Esophagus squamous epithelium (tissue), 5 donors: Measurements from ENCODE around the gene GSG1L. TPM values are rescaled to one million over a fixed set of nuclear protein-coding genes. Genes with fewer than 3 reads are reported as not detected.

Experiments used
- DNase-seq: peaks from one replicate; lab custom pipeline; 2025; lab: John Stamatoyannopoulos, UW
- H3K27ac ChIP-seq, 4 donors: fragments of 200-600 bp; sonication (generic); one replicate each; pipeline ENCODE4 v1.5.1; 2016 to 2019; ENCODE audit warnings: mild to moderate bottlenecking in 1 of 4
- H3K27me3 ChIP-seq, 4 donors: fragments of 200-600 bp; sonication (generic); 1 replicate in 3 of 4; 2 replicates in 1 of 4; pipeline versions ENCODE4 v1.5.1 to v1.6.0; 2017 to 2021; ENCODE audit warnings: antibody characterized with exemption in 1 of 4
- H3K36me3 ChIP-seq, 3 donors: fragments of 200-600 bp; sonication (generic); one replicate each; pipeline ENCODE4 v1.5.1; 2016 to 2019
- H3K4me1 ChIP-seq, 3 donors: fragments of 200-600 bp; sonication (generic); one replicate each; pipeline ENCODE4 v1.5.1; 2017 to 2019
- H3K4me3 ChIP-seq, 4 donors: fragments of 200-600 bp; sonication (generic); 1 replicate in 3 of 4; 2 replicates in 1 of 4; pipeline ENCODE4 v1.5.1; 2016 to 2019; ENCODE audit warnings: mild to moderate bottlenecking in 2 of 4, moderate library complexity in 1 of 4
- H3K9me3 ChIP-seq, 3 donors: fragments of 200-600 bp; sonication (generic); one replicate each; pipeline ENCODE4 v1.5.1; 2016 to 2019
- POLR2A ChIP-seq, 4 donors: fragments of 450-650 bp; IDR thresholded peaks; one replicate each; pipeline ENCODE4 v1.6.1; 2017; ENCODE audit warnings: antibody characterized with exemption in 4 of 4, mild to moderate bottlenecking in 4 of 4, moderate library complexity in 3 of 4
- WGBS, 2 donors: methylation state at CpG; one replicate each; pipeline ENCODE4 v1.1.5; 2018; 5-methylcytosine and 5-hydroxymethylcytosine counted together
- intact Hi-C: fragments of 100-400 bp; cut with DNase I; formaldehyde crosslinking; loops from one replicate; pipeline ENCODE4 v1.15.0; 2022
- total RNA-seq, 4 donors: library from RNA; depleted of rRNA; stranded (reverse); fragments of >200 nt; gene quantifications; one replicate each; pipeline ENCODE4 v1.1.0, GENCODE V29; 2016
- TF ChIP-seq, protein P1 (sequence below), 6 experiments: fragments of 450-650 bp in 4 of 6; fragments of 200-600 bp in 2 of 6; sonication (generic) in 2 of 6; IDR thresholded peaks; one replicate each; pipeline ENCODE4 v1.5.1; 2016 to 2019; ENCODE audit warnings: antibody characterized with exemption in 6 of 6, mild to moderate bottlenecking in 4 of 6, moderate library complexity in 4 of 6
- donor health status: DM: yes; HTN: yes; CAD: no.

GSG1L gene
- total RNA-seq, 4 donors from 2014 or later = under 0.01 to 0.21 TPM; not detected in 2

DNA sequence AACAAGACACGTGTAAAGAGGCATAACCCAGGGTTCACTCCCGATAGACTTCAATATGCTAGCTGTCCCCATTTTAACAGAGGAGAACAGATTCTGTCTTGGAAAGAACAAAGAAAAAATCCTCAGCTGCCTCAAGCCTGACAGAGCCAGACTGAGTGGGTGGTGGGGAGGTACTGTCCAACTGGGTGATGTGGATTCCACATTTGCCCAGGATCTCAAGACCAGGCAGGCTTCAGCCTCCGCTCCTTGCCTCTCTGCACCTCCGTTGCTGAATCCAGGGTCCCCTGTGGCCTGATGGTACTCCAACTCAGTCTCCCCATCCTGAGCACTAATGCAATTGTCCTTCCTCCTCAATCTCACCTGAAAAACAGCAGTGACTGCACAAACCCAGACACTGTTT is 163.8 kb downstream of the GSG1L start:
- DNase-seq = no peak
- intact Hi-C loops = no loop called here
- Histone ChIP-seq H3K4me1 (no peaks in the 10 kb centered on the region), H3K27ac (no peak overlapping the region), H3K36me3 (no peaks in the 10 kb centered on the region), H3K9me3 (peaks cover 0 to 4% (median 0%) of the 10 kb centered on the region in 3 donors), H3K4me3 (no peak overlapping the region), H3K27me3 (peaks cover 0 to 59% (median 0%) of the 10 kb centered on the region in 4 donors)
- WGBS, 2 donors = 51 to 57% methylated on average over 3 of the region's 4 CpGs
- TF ChIP-seq, protein P1, sequence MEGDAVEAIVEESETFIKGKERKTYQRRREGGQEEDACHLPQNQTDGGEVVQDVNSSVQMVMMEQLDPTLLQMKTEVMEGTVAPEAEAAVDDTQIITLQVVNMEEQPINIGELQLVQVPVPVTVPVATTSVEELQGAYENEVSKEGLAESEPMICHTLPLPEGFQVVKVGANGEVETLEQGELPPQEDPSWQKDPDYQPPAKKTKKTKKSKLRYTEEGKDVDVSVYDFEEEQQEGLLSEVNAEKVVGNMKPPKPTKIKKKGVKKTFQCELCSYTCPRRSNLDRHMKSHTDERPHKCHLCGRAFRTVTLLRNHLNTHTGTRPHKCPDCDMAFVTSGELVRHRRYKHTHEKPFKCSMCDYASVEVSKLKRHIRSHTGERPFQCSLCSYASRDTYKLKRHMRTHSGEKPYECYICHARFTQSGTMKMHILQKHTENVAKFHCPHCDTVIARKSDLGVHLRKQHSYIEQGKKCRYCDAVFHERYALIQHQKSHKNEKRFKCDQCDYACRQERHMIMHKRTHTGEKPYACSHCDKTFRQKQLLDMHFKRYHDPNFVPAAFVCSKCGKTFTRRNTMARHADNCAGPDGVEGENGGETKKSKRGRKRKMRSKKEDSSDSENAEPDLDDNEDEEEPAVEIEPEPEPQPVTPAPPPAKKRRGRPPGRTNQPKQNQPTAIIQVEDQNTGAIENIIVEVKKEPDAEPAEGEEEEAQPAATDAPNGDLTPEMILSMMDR (IDR thresholded peaks at IDR 0.05) = no peak
- no peak for TF ChIP-seq POLR2A (IDR thresholded peaks at IDR 0.05)

DNA sequence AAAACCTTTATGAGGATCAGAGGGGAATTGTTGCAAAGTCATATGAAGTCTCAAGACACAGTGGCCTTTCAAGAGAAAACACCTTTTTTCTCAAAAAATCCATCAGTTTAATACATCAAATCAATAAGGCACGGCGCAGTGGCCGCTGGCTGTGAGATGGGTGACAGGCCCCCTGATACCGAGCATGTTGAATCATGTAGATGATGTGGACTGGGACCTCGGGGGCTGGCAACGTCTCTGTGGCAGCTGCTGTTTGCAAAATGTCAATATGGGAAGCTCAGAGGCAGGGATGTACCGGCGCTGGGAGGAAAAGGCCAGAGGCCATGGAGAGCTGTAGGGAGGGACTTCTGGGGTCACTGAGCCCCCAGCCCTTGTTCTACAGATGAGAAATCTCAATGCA is 169.1 kb downstream of the GSG1L start:
- no peaks in the 10 kb centered on the region for H3K4me1 ChIP-seq
- peaks cover 0 to 4% (median 0%) of the 10 kb centered on the region in 3 donors for H3K9me3 ChIP-seq
- intact Hi-C loops = no loop called here
- H3K27ac ChIP-seq = no peak overlapping the region
- DNase-seq = no peak
- no peaks in the 10 kb centered on the region for H3K36me3 ChIP-seq
- no peak overlapping the region for H3K4me3 ChIP-seq
- TF ChIP-seq POLR2A (IDR thresholded peaks at IDR 0.05) = no peak
- TF ChIP-seq, protein P1 (IDR thresholded peaks at IDR 0.05) = no peak
- H3K27me3 ChIP-seq = peaks cover 0 to 72% (median 0%) of the 10 kb centered on the region in 4 donors
- WGBS, 2 donors = 48 to 52% methylated on average over 8 of the region's 8 CpGs

DNA sequence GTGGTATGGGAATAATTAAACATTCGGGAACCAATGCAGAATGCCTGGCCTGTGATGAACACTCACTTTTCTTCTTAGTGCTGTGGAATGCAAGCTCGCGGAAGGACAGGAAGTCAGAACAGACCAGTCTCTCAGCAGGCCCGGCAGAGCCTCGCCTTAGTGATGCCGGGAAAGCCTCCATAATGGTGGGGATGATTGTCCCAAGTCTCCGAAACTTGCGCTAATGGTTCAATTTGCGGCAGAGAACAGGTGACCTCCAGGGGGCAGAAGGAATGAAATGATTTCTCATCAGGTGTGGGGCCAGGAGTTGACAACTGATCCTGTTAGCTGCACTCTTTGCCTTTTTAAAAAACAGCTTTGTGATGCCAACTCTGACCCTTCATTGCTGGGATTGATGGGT is 170.6 kb downstream of the GSG1L start:
- intact Hi-C loops = no loop called here
- Histone ChIP-seq H3K4me3 (no peak overlapping the region), H3K4me1 (no peaks in the 10 kb centered on the region), H3K36me3 (no peaks in the 10 kb centered on the region), H3K27me3 (peaks cover 0 to 78% (median 0%) of the 10 kb centered on the region in 4 donors), H3K27ac (no peak overlapping the region), H3K9me3 (peaks cover 0 to 4% (median 0%) of the 10 kb centered on the region in 3 donors)
- 47 to 51% methylated on average over 9 of the region's 9 CpGs for WGBS, 2 donors
- TF ChIP-seq POLR2A (IDR thresholded peaks at IDR 0.05) = no peak
- TF ChIP-seq, protein P1 (IDR thresholded peaks at IDR 0.05) = no peak
- no peak for DNase-seq

DNA sequence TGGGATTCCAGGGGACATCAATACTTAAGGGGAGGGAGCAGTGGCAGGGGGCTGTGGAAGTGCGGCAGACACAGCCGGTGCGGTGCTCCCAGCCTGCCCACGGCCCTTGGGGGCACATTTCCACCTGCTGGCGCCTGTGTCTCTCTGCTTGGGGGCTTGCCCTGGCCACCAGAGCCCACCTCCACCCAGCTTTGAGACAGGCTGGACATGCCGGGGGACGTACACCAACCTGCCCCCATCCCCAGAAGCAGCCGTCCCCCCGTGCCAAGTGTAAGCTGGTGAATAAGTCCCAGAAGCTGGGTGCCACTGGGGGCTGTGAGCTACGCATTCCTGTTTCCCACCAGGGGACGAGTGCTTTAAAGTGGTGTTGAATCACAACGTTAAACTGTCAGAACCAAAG is 172.6 kb downstream of the GSG1L start:
- TF ChIP-seq, protein P1 (IDR thresholded peaks at IDR 0.05) = no peak
- 40 to 52% methylated on average over 3 to 11 of the region's 12 CpGs for WGBS, 2 donors

DNA sequence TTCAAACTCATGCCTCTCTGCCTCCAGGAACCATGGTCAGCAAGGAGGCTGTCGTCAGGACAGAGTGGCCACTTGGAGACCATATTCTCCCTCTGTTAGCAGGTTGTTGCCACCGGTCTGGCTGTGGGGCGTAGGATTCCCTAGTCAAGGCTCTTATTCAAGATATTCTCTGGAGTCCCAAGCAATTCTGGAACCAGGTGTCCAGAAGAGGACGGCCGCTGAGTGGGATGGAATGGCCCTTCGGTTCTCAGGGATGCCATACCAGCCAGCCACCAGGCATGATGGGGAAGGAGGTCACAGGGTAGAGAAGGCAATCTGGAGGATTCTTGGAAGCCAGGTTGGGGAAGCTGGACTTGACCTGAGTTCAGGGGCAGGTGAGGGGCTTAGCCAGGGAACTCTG is 173.5 kb downstream of the GSG1L start:
- TF ChIP-seq, protein P1 (IDR thresholded peaks at IDR 0.05) = no peak
- TF ChIP-seq POLR2A (IDR thresholded peaks at IDR 0.05) = no peak
- Histone ChIP-seq H3K36me3 (no peaks in the 10 kb centered on the region), H3K27me3 (peaks cover 0 to 77% (median 0%) of the 10 kb centered on the region in 4 donors), H3K9me3 (no peaks in the 10 kb centered on the region), H3K4me3 (no peak overlapping the region), H3K4me1 (no peaks in the 10 kb centered on the region), H3K27ac (no peak overlapping the region)
- DNase-seq = no peak
- WGBS, 2 donors = 68 to 75% methylated on average over 2 to 5 of the region's 6 CpGs
- intact Hi-C loops = no loop called here

More for the DNA sequence above, 172.6 kb downstream of the GSG1L start:
- Histone ChIP-seq H3K4me3 (no peak overlapping the region), H3K27me3 (peaks cover 0 to 82% (median 0%) of the 10 kb centered on the region in 4 donors), H3K9me3 (no peaks in the 10 kb centered on the region), H3K36me3 (no peaks in the 10 kb centered on the region), H3K27ac (no peak overlapping the region), H3K4me1 (no peaks in the 10 kb centered on the region)
- intact Hi-C loops = no loop called here
- no peak for DNase-seq
